NCI-H748 (cell line): ENCODE measurements around the gene IFRD1.

ENCODE experiments used
- DNase-seq: peaks from one replicate; lab custom pipeline; 2025; ENCODE audit not compliant: unreplicated experiment; lab: John Stamatoyannopoulos, UW

IFRD1 gene, protein sequence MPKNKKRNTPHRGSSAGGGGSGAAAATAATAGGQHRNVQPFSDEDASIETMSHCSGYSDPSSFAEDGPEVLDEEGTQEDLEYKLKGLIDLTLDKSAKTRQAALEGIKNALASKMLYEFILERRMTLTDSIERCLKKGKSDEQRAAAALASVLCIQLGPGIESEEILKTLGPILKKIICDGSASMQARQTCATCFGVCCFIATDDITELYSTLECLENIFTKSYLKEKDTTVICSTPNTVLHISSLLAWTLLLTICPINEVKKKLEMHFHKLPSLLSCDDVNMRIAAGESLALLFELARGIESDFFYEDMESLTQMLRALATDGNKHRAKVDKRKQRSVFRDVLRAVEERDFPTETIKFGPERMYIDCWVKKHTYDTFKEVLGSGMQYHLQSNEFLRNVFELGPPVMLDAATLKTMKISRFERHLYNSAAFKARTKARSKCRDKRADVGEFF

DNA sequence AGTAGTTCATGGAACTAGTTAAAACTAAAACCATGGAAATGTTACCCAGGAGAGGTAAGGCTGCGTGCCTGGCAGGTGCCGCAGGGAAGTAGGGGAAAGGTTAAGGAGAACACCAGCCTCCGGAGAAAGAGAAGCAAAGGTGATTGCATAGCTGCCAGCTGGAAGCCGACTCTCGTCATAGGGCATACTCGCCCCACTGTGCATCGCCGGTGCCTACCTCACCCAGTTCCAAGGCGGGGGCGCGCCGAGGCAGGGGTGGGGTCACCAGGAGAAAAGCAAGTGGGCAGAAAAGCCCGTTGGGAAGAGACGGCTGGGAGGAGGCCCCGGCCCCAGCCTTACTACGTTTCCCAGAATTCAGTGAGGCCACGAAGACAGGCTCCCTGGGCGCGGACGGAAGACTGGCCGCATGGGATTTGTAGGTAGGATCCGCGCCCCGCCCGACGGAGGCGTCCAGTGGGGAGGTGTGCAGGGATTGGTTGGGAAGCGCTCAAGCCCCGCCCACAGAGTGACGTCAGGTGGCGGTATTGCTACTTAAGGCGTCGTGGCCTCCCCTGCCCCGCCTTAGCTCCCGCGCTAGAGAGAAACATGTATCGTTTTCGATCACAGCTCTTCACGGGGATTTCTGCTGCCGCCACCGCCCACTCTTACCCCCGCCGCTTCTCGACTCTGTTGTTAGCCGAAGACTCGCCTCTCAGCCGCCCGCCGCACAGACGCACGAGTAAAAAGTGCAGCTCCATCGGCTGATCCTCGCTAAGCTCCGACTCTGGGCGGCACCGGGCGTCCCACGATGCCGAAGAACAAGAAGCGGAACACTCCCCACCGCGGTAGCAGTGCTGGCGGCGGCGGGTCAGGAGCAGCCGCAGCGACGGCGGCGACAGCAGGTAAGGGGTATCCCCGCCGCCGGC, at the start of gene IFRD1:
Gene IFRD1 (plus strand): TSS at position 559 of the 905 bp plus-strand sequence. CDS start 229 bp downstream, at position 788.
- DNase-seq: peak; percentile 99

DNA sequence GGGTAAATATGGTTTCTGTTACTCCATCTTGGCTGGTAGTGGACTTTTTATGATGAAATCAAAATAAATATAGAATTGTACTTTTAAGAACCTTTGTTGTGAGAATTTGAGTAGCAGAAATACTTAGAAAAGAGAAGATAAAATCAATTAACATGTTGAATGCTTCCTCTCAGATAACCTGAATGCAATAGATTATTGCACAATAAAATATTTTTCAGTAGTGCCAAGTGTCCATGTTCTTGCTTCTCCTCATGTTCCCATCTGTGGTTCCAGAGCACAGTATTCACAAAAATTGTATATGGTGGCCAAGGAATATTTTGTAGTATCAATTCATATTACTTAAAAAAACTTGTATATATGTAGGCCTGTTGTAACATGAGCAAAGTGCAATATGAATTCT, 45.9 kb upstream of the IFRD1 start:
- no peak for DNase-seq

DNA sequence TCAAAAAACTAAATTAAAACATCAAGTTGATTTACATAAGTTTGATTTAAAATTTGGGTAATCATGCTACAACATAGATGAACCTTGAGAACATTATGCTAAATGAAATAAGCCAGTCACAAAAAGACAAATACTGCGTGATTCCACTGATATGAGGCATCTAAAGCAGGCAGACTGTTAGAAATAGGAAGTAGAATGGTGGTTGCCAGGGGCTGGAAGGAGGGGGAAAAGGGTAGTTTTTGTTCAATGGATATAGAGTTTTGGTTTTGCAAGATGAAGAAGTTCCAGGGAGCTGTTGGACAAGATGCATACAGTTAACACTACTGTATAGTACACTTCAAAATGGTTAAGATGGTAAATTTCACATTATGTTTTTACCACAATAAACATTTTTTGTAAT, 45.0 kb upstream of the IFRD1 start:
- DNase-seq: no peak

DNA sequence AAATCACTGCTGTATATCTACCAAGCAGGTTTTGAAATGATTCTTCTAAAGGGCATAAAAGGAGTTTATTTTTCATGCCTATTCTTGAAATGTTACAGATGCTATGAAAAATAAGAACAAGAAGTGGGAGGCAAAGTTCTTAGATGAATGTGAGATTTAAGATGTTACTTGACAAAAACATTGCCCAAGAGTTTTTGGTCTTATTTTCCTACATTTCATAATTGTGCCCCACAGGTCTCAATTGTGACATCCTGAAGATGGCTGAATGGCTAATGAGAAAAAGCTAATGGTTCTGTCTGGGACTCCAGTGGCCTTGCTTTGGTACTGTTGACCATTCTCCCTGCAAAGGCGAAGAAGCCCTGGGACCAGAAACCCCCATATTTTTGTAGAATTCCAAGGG, 43.0 kb upstream of the IFRD1 start:
- no peak for DNase-seq

DNA sequence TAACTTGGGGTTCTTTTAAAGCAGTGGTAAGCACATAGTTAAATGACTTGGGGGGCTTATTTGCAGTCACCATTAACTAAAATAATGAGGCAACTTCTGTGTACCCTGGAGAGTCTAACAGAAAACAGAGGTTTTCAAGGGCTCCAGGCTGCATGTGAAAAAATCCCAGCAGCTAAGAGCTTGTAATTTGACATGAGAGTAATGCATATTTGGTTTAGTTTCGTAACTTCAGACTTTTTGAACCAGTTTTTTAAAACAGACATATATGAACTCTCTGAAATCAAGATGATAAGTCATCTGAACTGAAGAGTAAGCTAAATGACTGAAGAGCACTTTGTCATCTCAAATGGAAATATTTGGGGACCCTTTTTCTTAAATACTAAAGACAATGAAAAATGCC, 40.2 kb upstream of the IFRD1 start:
- no peak for DNase-seq

DNA sequence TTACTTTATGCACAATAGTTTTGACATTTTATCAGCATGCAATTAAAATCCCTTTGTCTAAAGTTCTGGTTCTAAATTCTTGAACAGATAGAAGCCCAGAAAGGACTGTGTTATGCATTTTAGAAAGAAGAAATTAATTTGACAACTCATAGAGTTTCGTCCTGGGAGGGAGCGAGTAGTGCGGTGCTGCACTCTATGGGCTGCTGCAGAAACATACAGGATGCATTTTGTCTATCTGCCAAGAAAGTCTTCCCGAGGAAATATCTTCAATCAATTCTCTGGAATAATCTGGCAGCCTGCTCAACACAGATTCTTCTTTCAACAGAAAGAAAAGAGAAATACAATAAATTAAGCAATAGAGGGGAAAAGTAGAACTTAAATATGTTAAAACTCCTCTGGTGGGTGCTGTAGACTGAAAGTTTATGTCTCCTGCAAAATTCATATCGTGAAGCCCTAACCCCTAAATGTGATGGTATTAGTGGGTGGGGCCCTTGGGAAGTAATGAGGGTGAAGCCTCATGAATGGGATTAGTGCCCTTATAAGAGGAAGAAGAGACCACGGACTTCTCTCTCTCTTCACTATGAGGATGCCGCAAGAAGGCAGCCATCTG, 39.0 kb upstream of the IFRD1 start:
- peak; percentile 52 for DNase-seq

DNA sequence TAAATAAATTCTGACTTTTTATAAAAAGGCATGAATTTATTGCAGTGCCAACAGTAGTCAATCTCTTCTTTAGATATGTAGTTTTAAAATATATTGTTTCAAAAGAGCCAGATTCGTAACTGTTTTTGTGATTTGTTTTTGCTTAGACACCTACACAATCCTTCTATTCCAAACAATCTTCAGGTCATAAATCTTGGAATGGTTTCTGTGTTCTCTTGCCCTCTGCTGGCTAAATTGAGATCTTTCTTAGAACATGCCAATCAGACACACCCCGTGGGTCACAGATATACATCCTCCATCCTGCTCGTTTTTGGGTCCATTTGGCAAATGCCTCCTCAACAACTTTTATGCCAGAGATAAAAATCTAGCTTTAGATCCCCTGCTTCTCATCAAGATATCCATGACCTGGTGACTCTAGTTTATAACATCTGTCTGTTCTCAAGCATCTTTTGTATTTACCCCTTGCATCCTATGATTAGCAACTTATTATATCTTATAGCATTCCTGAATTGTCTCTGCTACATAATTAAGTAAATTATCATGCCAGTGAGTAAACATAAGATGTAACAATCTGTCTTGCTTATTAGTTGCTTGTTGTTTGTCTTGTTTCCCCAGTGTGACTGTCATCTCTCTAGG, 35.3 kb upstream of the IFRD1 start:
- DNase-seq: peak; percentile 64

DNA sequence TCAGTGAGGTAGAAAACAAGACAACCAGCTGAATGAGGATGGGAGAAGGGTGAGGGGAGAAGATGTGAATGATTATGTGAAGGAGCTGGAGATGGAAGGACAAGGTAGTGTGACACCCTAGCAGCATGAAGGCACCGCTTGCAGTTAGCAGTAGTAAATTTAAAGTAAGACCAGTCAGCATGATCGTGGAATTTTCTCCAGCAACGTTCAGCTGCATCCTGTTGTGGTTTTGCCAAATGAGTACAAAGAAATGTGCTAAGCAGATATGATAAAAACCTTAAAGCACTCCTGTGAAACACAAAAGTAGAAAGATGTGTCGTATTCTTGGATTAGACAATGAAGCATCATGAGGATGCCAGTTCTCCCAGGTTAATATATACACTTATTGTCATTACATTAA, 34.1 kb upstream of the IFRD1 start:
- no peak for DNase-seq

DNA sequence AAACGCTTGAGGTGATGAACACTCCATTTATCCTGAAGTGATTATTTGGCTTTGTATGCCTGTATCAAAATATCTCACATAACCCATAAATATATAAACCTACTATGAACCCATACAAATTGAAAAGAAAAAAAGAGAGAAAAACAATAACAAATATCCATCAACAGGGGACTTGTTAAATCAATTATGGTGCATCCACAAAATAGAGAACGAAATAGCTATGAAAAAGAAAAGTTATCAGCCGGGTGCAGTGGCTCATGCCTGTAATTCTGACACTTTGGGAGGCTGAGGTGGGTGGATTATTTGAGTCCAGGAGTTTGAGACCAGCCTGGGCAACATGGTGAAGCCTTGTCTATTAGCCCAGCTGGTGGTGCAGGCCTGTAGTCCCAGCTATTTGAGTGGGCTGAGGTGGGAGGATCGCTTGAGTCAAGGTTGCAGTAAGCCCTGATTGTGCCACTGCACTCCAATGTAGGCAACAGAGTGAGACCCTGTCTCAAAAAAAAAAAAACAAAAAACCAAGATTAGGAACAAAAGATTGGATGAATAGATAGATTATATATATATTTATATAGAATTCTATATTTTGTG, 30.6 kb upstream of the IFRD1 start:
- DNase-seq: no peak

DNA sequence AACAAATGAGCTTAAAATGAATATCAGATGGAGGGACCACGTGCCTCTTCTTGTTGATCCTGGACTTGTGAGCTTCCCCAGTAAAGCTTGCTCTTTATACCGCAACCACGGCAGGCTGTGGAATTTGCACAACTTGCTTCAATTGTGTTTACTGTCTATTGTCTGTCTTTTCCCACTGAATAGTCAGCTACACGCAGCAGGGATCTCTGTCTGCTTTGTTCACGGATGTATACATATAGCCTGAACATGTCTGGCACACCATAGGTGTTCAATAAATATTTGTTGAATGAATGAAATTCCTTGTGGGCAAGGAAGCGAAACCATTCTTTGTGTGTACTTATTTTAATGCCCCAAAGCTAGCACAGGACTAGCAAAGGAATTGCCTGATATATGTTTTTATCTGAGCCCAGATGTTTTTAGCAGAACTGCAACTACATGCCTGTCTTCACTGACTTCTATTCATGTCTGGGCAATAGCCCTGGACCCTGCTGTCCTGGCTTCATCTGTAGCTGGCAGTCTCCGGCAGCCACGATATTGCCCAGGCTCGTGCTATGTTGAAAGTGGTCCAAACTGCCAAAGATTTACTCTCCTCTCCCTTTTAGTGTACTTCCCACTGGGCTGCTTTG, 29.9 kb upstream of the IFRD1 start:
- peak; percentile 90 for DNase-seq

DNA sequence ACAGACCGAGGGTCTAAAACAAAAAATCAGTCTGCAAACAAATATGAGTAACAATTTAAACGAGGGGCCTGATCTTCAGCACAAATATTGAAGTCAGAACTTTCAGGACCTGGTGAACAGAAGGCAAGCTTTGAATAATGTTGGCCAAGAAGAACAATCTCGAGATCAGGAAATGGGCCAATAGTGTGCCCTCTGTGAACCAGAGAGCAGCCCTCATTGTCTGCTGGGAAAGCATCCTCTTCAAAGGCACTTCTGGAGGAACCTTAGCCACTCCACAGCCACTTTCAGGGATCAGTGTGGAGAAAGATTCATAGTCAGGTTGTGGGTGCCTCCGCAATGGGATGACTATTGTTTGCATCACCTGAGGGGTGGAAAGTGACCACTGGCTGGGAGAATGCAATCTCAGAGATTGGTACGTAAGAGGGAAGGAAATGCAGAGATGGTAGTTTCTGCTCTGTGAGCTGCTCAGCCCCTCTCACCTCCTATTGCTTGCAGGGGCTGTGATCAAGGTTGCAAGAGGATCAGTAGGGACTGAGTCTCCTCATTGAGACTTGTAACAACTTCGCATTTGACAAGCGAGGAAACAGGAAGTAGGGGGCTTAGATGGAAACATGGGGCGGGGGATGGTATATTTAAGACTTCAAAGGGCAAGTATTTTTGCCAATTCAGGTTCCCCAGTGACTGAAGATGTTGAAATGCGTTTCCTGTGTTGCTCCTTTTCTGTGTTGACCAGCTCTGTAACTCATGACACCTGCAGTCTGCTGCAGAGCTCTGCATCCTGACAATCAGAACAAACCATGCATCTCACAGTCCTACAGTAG, 28.4 kb upstream of the IFRD1 start:
- DNase-seq: no peak

DNA sequence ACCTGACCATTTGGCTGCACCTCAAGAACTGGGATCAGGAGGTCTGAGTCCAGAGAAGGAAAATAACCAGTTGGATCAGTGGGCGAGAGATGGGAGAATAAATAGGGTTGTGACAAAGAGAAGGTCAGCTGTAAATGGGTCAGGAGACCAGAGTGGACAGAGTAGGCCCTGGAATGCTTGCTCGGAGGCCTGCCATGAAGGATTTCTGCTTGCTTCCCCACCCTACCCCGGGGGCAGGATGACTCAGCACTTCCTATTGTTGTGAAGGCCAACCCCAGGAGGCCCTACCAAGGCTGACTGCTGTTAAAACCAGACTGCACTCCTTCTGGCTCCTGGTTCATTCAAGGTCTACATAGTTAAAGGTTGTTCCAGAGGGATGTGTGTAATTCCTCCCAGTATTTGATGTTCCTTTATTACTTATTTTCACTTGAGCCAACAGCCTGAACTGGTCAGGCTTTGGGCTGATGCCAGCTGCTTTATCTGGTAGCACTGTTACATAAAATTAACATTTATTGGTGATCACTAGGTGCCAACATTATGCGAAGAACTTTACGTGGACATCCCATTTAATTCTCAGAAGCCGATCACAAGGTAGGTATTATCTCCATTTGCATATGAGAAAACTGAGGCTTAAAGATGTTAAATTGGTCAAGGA, 27.3 kb upstream of the IFRD1 start:
- peak; percentile 72 for DNase-seq

DNA sequence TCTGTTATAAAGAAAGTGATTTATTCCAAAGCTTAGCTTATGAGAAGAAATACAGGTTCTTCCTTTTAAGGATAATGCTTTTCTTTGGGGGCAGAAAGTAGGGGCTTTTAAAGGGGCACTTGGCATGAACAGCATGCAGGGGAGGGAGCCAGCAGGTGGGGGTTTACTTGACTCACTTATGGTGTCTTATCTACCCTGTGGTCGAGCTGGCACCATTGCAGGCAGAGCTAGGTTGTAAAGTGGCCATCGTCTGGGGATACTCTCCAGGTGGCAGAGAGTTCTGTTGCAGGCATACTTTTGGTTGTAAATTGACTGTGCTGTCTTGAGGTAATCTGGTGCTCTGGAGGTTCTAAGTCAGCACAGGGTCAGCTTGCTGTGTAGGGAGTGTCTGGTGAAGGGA, 26.3 kb upstream of the IFRD1 start:
- DNase-seq: no peak

DNA sequence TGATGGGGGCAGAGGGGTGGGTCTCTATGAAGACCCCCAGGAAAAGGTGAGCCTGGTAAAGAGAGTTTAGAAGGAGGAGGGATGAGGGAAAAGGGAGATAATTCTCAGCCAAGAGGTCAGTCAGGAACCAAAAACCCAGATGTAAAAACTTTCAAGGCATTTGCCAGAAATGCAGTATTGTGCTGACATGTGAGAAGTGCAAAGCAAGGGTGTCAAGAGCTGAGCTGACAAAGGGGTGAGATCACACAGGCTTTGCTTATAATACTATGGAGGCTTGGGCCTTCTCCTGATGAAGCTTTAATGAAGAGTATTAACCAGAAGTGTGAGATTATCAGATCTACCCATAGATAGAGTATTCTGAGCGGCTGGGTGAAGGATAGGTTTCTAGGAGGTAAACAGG, 22.3 kb upstream of the IFRD1 start:
- no peak for DNase-seq

DNA sequence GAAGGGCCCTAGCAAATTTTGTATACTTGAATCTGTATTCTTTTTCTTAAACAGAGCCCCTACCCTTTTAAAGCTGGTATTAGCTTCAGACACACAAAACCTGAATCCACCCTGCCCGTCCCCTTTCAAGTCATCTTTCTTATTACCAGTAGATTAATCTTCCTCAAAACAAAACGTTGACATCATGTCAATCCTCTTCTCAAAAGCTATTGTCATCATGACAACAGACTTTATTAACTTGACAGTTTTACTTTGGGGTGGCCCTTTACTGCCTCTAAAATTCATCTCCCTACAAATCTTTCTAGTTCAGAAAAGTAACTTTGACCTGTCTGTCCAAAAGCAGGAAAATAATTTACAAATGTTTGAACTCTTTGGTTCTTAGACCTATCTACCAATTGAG, 21.5 kb upstream of the IFRD1 start:
- no peak for DNase-seq

DNA sequence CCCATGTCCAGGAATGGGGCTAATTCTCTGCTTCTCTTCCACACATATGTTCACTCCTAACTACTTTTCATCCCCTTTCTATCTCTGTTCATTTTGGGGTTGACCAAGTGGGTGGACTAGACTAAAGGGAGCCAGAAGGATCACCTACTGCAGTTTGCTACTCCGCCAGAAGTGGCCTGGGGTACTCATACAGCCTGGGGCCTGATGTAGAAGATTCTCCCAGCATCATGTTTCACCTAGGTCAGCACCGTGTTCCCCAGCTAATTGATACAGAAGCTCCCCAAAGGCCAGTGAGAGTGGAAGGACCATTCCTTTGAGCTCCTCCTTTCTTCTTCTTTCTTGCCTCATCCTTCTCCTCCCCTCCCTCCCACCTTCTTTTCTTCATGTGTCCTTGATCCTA, 19.6 kb upstream of the IFRD1 start:
- DNase-seq: no peak

DNA sequence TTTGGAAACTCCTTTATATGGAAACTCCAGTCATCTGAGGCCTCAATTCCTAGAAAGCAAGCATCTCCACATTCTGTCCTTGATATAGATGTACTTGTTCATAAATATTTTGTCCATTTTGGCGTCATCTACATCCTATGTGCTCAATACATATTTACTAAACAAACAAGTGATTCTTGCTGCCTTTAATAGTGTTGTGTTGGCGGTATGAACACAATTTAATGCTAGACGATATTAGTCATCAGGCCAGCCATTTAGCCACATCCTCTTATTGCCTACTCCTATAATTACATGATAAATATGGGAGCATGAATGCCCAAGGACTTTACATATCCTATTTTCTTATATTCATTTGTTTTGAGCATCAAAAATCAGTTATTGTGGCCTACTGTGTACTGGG, 18.5 kb upstream of the IFRD1 start:
- DNase-seq: no peak

DNA sequence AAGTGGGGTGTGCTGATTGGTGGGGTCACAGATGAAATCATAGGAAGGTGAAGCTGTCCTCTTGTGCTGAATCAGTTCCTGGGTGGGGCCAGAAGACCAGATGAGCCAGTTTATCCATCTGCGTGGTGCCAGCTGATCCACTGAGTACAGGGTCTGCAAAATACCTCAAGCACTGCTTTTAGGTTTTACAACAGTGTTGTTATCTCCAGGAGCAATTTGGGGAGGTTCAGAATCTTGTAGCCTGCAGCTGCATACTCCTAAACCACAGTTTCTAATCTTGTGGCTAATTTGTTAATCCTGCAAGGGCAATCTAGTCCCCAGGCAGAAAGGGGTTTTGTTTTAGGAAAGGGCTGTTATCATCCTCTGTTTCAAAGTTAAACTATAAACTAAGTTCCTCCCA, 17.0 kb upstream of the IFRD1 start:
- no peak for DNase-seq

DNA sequence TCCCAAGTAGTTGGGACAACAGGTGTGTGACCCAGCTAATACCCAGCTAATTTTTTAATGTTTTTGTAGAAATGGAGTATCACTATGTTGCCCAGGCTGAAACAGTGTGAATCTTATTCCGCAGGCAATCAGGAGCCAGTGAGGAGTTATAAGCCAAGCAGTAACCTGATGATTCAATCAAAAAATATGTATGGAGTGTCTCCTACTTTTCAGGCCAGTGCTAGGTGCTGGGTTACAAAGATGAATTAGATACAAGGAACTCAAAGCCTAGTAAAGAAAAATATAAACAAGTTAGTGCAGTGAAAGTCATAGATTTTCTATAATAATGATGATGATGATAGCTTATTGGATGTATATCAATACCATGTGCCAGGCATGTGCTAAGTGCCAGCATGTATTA, 13.2 kb upstream of the IFRD1 start:
- DNase-seq: no peak
